Hepatocyte (in vitro differentiated cells): ENCODE data around the gene GFOD1. TPM values are rescaled to one million over a fixed set of nuclear protein-coding genes. Genes with fewer than 3 reads are reported as not detected.

Experiments used
- DNase-seq: peaks from one replicate; pipeline ENCODE4 v3.0.0-alpha.2; 2016; ENCODE audit warnings: low spot score
- H2AFZ ChIP-seq: fragments of 200-600 bp; sonication (generic); 2 replicates; pipeline ENCODE4 v1.6.0; 2016; ENCODE audit warnings: antibody characterized with exemption, mild to moderate bottlenecking
- H3K27ac ChIP-seq: fragments of 200-600 bp; sonication (generic); 2 replicates; pipeline ENCODE4 v1.5.1; 2016; ENCODE audit warnings: mild to moderate bottlenecking
- H3K27me3 ChIP-seq: fragments of 200-600 bp; sonication (generic); 2 replicates; pipeline ENCODE4 v1.6.1; 2016
- H3K36me3 ChIP-seq: fragments of 200-600 bp; sonication (generic); replicated peaks from 2 replicates; pipeline ENCODE4 v1.5.1; 2016; ENCODE audit warnings: low read depth; ENCODE audit not compliant: insufficient read depth
- H3K4me1 ChIP-seq: fragments of 200-600 bp; sonication (generic); 2 replicates; pipeline ENCODE4 v1.5.1; 2016; ENCODE audit warnings: mild to moderate bottlenecking, moderate library complexity; ENCODE audit not compliant: insufficient read depth
- H3K4me2 ChIP-seq: fragments of 200-600 bp; sonication (generic); 2 replicates; pipeline ENCODE4 v1.6.0; 2016
- H3K4me3 ChIP-seq: fragments of 200-600 bp; sonication (generic); 2 replicates; pipeline ENCODE4 v1.5.1; 2016; ENCODE audit warnings: mild to moderate bottlenecking
- H3K79me2 ChIP-seq: fragments of 200-600 bp; sonication (generic); 2 replicates; pipeline ENCODE4 v1.6.0; 2017; ENCODE audit warnings: mild to moderate bottlenecking
- H3K9me2 ChIP-seq: fragments of 200-600 bp; sonication (generic); replicated peaks from 2 replicates; pipeline ENCODE4 v1.6.0; 2017; ENCODE audit warnings: mild to moderate bottlenecking; ENCODE audit not compliant: insufficient read depth
- H3K9me3 ChIP-seq: fragments of 200-600 bp; sonication (generic); 2 replicates; pipeline ENCODE4 v1.5.1; 2016; ENCODE audit warnings: low read depth, mild to moderate bottlenecking
- H4K20me1 ChIP-seq: fragments of 200-600 bp; sonication (generic); 2 replicates; pipeline ENCODE4 v1.6.0; 2016; ENCODE audit warnings: mild to moderate bottlenecking; ENCODE audit not compliant: insufficient read depth, poor library complexity, severe bottlenecking
- CTCF ChIP-seq: fragments of 200-600 bp; sonication (generic); IDR thresholded peaks from 2 replicates; pipeline ENCODE4 v1.5.1; 2016; ENCODE audit warnings: antibody characterized with exemption, mild to moderate bottlenecking; ENCODE audit not compliant: poor library complexity
- EZH2 ChIP-seq: fragments of 200-600 bp; sonication (generic); IDR thresholded peaks from 2 replicates; pipeline ENCODE4 v1.6.1; 2016; ENCODE audit warnings: antibody characterized with exemption, mild to moderate bottlenecking, borderline replicate concordance
- EZH2phosphoT487 ChIP-seq: fragments of 200-600 bp; sonication (generic); IDR thresholded peaks from one replicate; pipeline ENCODE4 v1.6.1; 2018; ENCODE audit warnings: antibody characterized with exemption, mild to moderate bottlenecking, low read depth, moderate library complexity; ENCODE audit not compliant: unreplicated experiment, severe bottlenecking
- WGBS: methylation state at CpG from one replicate; pipeline ENCODE4 v1.1.6; 2016; ENCODE audit warnings: low lambda C conversion rate; ENCODE audit errors: missing lambda C conversion rate; 5-methylcytosine and 5-hydroxymethylcytosine counted together
- polyA plus RNA-seq: library from polyadenylated mRNA; unstranded; fragments of >200 nt; fragmentation: Nextera tagmentation; extraction: Ambion mirVana; gene quantifications from 2 replicates; pipeline ENCODE4 v1.2.1, GENCODE V29; 2016
- total RNA-seq: library from RNA; depleted of rRNA; stranded (reverse); fragments of >200 nt; gene quantifications from 2 replicates; pipeline ENCODE4 v1.2.3, GENCODE V29; 2014

GFOD1 gene
- total and polyA plus RNA-seq, 2 experiments from 2014 or later = 2.8 to 3.5 TPM

GRCh38 chr6:13370623-13371022, 116.8 kb downstream of the GFOD1 start:
- Histone ChIP-seq H3K4me3 (no peak overlapping the region), H2AFZ (no peak overlapping the region)

GRCh38 chr6:13369591-13369990, 117.8 kb downstream of the GFOD1 start:
- TF ChIP-seq EZH2 (no peak), EZH2phosphoT487 (no peak), CTCF (no peak)
- H3K27ac ChIP-seq = no peak overlapping the region
- no peaks in the 10 kb centered on the region for H3K4me1 ChIP-seq
- H3K27me3 ChIP-seq = no peaks in the 10 kb centered on the region
- no peak overlapping the region for H3K4me3 ChIP-seq
- no peaks in the 10 kb centered on the region for H3K79me2 ChIP-seq
- H2AFZ ChIP-seq = no peak overlapping the region
- H3K4me2 ChIP-seq = no peak overlapping the region
- WGBS = 46% methylated on average over 1 of the region's 1 CpG
- H3K9me2 ChIP-seq = no peaks in the 10 kb centered on the region
- no peaks in the 10 kb centered on the region for H3K9me3 ChIP-seq
- no peaks in the 10 kb centered on the region for H3K36me3 ChIP-seq
- no peak for DNase-seq
- no peaks in the 10 kb centered on the region for H4K20me1 ChIP-seq

More at GRCh38 chr6:13370623-13371022, 116.8 kb downstream of the GFOD1 start:
- no peak overlapping the region for H3K4me2 ChIP-seq
- H3K36me3 ChIP-seq = no peaks in the 10 kb centered on the region
- DNase-seq = no peak
- H3K9me2 ChIP-seq = no peaks in the 10 kb centered on the region
- H3K9me3 ChIP-seq = no peaks in the 10 kb centered on the region
- H3K27me3 ChIP-seq = no peaks in the 10 kb centered on the region
- WGBS = 60% methylated on average over 5 of the region's 5 CpGs
- no peaks in the 10 kb centered on the region for H3K79me2 ChIP-seq
- no peaks in the 10 kb centered on the region for H3K4me1 ChIP-seq
- TF ChIP-seq CTCF = no peak
- no peak for TF ChIP-seq EZH2phosphoT487
- TF ChIP-seq EZH2 = no peak
- no peaks in the 10 kb centered on the region for H4K20me1 ChIP-seq
- peak overlapping the region; percentile 34 for H3K27ac ChIP-seq

GRCh38 chr6:13368731-13369115, 118.7 kb downstream of the GFOD1 start:
- Histone ChIP-seq H3K9me2 (no peaks in the 10 kb centered on the region), H3K27me3 (no peaks in the 10 kb centered on the region), H3K4me1 (no peaks in the 10 kb centered on the region), H3K27ac (no peak overlapping the region), H4K20me1 (no peaks in the 10 kb centered on the region), H3K9me3 (no peaks in the 10 kb centered on the region), H3K36me3 (no peaks in the 10 kb centered on the region), H2AFZ (no peak overlapping the region), H3K4me3 (no peak overlapping the region), H3K79me2 (no peaks in the 10 kb centered on the region), H3K4me2 (no peak overlapping the region)
- TF ChIP-seq EZH2phosphoT487 = no peak
- TF ChIP-seq CTCF = no peak
- no peak for TF ChIP-seq EZH2
- DNase-seq = no peak

GRCh38 chr6:13368079-13368730, 119.2 kb downstream of the GFOD1 start:
- TF ChIP-seq CTCF (no peak), EZH2 (no peak), EZH2phosphoT487 (no peak)
- Histone ChIP-seq H3K4me1 (no peaks in the 10 kb centered on the region), H4K20me1 (no peaks in the 10 kb centered on the region), H2AFZ (no peak overlapping the region), H3K4me3 (no peak overlapping the region), H3K79me2 (no peaks in the 10 kb centered on the region), H3K4me2 (no peak overlapping the region), H3K9me2 (no peaks in the 10 kb centered on the region), H3K9me3 (no peaks in the 10 kb centered on the region), H3K27ac (no peak overlapping the region), H3K27me3 (no peaks in the 10 kb centered on the region), H3K36me3 (no peaks in the 10 kb centered on the region)
- WGBS = 53% methylated on average over 7 of the region's 7 CpGs
- DNase-seq = no peak
